ENCODE results near the gene YY1.
A peak's percentile ranks its signal among the peaks of the same experiment; 100 is the strongest.

YY1 gene

DNA sequence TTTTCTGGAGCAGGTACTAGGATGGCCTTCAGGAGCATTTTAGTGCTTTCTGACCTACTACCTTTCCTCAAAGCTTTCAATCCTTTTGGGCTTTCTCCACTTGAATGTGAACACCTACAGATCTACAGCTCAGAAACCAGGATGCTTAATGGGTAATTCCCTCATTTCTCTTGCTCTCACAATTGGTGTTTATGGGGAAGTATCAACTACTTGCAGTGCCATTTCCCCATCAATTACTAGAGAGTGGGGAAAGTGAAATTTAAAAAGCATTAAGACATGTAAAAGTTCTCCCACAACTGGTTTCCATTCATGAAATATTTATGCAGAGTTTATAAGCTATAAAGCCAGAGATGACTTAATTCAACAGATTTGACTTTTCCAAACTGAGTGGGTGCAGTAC, 2.1 kb upstream of the YY1 start:
- no peaks in the 10 kb centered on the region for H3K9me3 ChIP-seq (ENCODE audit: control insufficient read depth, low read depth, low read length)
- peaks cover 5% of the 10 kb centered on the region for H3K4me1 ChIP-seq (ENCODE audit: control insufficient read depth, low read depth, low read length)
- no peaks in the 10 kb centered on the region for H3K27me3 ChIP-seq (ENCODE audit: control insufficient read depth, insufficient read depth, low read length)
- H3K36me3 ChIP-seq (ENCODE audit: control insufficient read depth, low read depth, low read length) = no peaks in the 10 kb centered on the region
- peak overlapping the region; percentile 74 for H3K27ac ChIP-seq (ENCODE audit: low read length)
- H3K4me3 ChIP-seq (ENCODE audit: low read length) = peak overlapping the region; percentile 92
- H3K9ac ChIP-seq (ENCODE audit: low read length) = peak overlapping the region; percentile 94

DNA sequence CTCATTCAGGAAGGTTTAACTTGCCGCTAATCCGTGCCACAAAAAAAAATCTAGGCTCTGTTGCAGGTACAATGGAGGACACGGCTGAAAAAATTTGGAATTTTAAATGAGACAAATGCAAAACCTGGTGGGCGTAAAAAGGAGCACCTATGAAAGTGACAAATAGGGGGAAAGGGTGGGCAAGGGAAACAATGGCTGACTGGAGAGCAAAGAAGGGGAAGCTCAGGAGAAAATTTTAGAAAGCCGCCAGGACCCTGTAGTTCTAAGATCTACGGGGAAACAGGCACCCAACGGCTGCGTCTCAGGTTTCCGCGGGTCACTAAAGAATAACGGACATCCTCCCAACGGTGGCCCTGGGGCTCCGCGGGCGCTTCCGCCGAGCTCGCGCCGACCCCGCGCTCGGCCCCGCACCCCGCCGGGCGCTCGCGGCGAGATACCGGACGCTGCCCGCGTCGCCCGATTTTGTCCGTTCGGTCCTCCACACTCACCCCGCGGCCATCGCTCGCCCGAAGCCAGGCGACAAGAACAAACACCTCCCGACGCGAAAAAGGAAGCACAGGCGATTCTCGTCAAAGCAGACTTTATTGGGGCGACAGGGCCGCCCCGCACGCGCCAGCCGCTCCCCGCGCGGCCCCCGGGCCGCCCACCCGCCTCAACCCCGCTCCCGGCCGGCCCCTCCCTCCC, 1.1 kb upstream of the YY1 start:
- Histone ChIP-seq H3K4me1 (ENCODE audit: control insufficient read depth, low read depth, low read length) (peaks cover 5% of the 10 kb centered on the region), H3K27me3 (ENCODE audit: control insufficient read depth, insufficient read depth, low read length) (no peaks in the 10 kb centered on the region), H3K4me3 (ENCODE audit: low read length) (peak overlapping the region; percentile 92), H3K27ac (ENCODE audit: low read length) (peak overlapping the region; percentile 74), H3K9me3 (ENCODE audit: control insufficient read depth, low read depth, low read length) (no peaks in the 10 kb centered on the region), H3K36me3 (ENCODE audit: control insufficient read depth, low read depth, low read length) (peaks cover 3% of the 10 kb centered on the region), H3K9ac (ENCODE audit: low read length) (peak overlapping the region; percentile 94)

DNA sequence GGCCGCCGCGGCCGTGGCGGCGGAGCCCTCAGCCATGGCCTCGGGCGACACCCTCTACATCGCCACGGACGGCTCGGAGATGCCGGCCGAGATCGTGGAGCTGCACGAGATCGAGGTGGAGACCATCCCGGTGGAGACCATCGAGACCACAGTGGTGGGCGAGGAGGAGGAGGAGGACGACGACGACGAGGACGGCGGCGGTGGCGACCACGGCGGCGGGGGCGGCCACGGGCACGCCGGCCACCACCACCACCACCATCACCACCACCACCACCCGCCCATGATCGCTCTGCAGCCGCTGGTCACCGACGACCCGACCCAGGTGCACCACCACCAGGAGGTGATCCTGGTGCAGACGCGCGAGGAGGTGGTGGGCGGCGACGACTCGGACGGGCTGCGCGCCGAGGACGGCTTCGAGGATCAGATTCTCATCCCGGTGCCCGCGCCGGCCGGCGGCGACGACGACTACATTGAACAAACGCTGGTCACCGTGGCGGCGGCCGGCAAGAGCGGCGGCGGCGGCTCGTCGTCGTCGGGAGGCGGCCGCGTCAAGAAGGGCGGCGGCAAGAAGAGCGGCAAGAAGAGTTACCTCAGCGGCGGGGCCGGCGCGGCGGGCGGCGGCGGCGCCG, 381 bp downstream of the YY1 start:
- no peak overlapping the region for H3K27ac ChIP-seq (ENCODE audit: low read length)
- H3K9ac ChIP-seq (ENCODE audit: low read length) = peak overlapping the region; percentile 77
- H3K4me1 ChIP-seq (ENCODE audit: control insufficient read depth, low read depth, low read length) = peaks cover 5% of the 10 kb centered on the region
- no peaks in the 10 kb centered on the region for H3K27me3 ChIP-seq (ENCODE audit: control insufficient read depth, insufficient read depth, low read length)
- H3K4me3 ChIP-seq (ENCODE audit: low read length) = peak overlapping the region; percentile 75
- no peaks in the 10 kb centered on the region for H3K9me3 ChIP-seq (ENCODE audit: control insufficient read depth, low read depth, low read length)
- H3K36me3 ChIP-seq (ENCODE audit: control insufficient read depth, low read depth, low read length) = peaks cover 5% of the 10 kb centered on the region

DNA sequence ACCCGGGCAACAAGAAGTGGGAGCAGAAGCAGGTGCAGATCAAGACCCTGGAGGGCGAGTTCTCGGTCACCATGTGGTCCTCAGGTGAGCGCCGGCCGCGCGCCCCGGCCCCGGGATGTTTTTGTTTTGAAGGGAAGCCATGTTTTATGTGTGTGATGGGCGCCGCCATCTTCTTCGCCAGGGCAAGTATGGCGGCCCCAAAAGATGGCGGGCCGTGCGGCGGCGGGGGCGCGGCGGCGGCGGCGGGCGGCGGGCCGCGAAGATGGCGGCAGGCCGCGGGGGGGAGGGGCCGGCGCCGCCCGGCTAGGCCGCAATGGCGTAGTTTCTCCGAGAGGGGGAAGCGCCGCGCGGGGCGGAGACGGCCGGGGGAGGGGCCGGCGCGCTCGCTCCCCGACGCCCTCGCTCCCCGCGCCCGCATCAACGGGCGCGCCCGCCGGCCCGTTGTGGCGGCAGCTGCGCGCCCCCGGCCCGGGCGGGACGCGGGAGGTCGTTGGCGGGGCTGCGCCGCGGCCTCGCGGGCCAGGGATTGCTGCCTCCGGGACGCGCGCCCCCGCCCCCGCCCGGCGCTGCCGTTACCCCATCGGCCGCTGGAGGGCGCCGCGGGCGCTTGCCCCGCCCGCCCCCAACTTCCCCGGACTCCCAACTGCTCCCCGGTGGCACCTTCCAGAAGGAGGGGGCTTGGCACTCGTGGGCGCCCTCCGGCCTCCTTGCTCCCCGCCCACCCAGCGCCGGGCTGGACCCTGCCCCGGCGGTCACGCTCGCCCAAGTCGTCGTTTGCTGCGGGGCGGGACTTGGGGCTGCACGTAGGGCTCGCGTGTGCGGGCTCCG, 1.1 kb downstream of the YY1 start:
- Histone ChIP-seq H3K4me1 (ENCODE audit: control insufficient read depth, low read depth, low read length) (peaks cover 5% of the 10 kb centered on the region), H3K9me3 (ENCODE audit: control insufficient read depth, low read depth, low read length) (no peaks in the 10 kb centered on the region), H3K27me3 (ENCODE audit: control insufficient read depth, insufficient read depth, low read length) (no peaks in the 10 kb centered on the region), H3K27ac (ENCODE audit: low read length) (no peak overlapping the region), H3K9ac (ENCODE audit: low read length) (peak overlapping the region; percentile 77), H3K4me3 (ENCODE audit: low read length) (peak overlapping the region; percentile 78), H3K36me3 (ENCODE audit: control insufficient read depth, low read depth, low read length) (peaks cover 5% of the 10 kb centered on the region)

DNA sequence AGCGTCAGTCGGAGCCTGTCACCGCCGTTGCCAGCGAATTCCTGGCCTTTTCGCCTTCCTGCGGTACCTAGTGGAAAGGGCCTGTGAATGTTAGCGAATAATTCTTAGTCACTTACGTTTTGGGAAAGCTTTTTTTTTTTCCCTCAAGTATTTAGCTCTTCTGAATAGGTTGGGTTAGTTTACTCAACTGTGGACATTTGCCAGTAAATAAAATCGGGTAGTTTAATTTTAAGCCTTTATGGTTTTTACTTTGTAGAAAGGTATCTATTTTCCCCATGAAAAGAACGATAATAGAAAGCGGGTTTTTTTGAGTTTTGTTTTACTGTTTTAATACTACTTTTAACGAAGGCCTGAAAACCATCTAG, 1.7 kb downstream of the YY1 start:
- peaks cover 5% of the 10 kb centered on the region for H3K4me1 ChIP-seq (ENCODE audit: control insufficient read depth, low read depth, low read length)
- peak overlapping the region; percentile 52 for H3K9ac ChIP-seq (ENCODE audit: low read length)
- H3K9me3 ChIP-seq (ENCODE audit: control insufficient read depth, low read depth, low read length) = no peaks in the 10 kb centered on the region
- H3K27me3 ChIP-seq (ENCODE audit: control insufficient read depth, insufficient read depth, low read length) = no peaks in the 10 kb centered on the region
- H3K27ac ChIP-seq (ENCODE audit: low read length) = no peak overlapping the region
- peaks cover 5% of the 10 kb centered on the region for H3K36me3 ChIP-seq (ENCODE audit: control insufficient read depth, low read depth, low read length)
- peak overlapping the region; percentile 78 for H3K4me3 ChIP-seq (ENCODE audit: low read length)

DNA sequence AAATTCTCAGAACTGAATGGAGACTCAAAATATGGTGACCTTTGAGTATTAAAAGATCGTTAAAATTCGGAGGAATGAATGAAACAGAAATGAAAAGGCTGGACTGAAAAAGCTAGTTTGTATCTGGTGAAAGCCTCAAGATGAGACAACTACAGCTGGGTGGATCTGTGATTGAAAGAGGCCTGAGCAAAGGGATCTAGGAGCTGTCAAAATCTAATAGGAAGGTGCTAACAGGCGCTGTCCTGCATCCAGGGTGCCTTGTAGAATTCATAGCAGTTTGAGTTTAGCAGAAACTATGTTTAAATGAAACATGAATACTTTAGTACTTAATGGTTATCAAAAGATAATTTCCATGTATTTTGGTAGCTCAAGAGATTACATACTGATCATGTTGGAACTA, 2.3 kb downstream of the YY1 start:
- H3K27me3 ChIP-seq (ENCODE audit: control insufficient read depth, insufficient read depth, low read length) = no peaks in the 10 kb centered on the region
- peak overlapping the region; percentile 78 for H3K4me3 ChIP-seq (ENCODE audit: low read length)
- peaks cover 5% of the 10 kb centered on the region for H3K36me3 ChIP-seq (ENCODE audit: control insufficient read depth, low read depth, low read length)
- H3K9ac ChIP-seq (ENCODE audit: low read length) = no peak overlapping the region
- peaks cover 8% of the 10 kb centered on the region for H3K4me1 ChIP-seq (ENCODE audit: control insufficient read depth, low read depth, low read length)
- H3K9me3 ChIP-seq (ENCODE audit: control insufficient read depth, low read depth, low read length) = no peaks in the 10 kb centered on the region
- no peak overlapping the region for H3K27ac ChIP-seq (ENCODE audit: low read length)

DNA sequence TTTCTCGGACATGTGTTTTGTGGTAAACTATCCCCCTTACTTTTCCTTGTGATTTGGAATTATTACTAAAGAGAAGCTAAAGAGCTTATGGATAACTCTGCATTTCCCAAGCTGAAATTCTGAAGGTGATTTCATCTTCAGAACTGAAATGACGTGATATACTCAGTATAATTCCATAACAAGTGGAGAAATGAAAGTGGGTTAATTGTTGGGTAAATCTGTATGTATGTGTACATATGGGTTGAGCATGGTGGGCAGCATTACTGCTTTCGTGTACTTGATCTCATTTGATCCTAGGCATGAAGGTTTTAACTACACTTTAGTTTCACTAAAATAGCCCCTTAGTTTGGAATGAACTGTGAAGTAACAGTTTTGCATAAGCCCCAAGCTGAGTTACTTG, 4.1 kb downstream of the YY1 start:
- Histone ChIP-seq H3K9ac (ENCODE audit: low read length) (no peak overlapping the region), H3K36me3 (ENCODE audit: control insufficient read depth, low read depth, low read length) (peaks cover 5% of the 10 kb centered on the region), H3K9me3 (ENCODE audit: control insufficient read depth, low read depth, low read length) (no peaks in the 10 kb centered on the region), H3K27ac (ENCODE audit: low read length) (no peak overlapping the region), H3K27me3 (ENCODE audit: control insufficient read depth, insufficient read depth, low read length) (no peaks in the 10 kb centered on the region), H3K4me3 (ENCODE audit: low read length) (no peak overlapping the region), H3K4me1 (ENCODE audit: control insufficient read depth, low read depth, low read length) (peaks cover 8% of the 10 kb centered on the region)

DNA sequence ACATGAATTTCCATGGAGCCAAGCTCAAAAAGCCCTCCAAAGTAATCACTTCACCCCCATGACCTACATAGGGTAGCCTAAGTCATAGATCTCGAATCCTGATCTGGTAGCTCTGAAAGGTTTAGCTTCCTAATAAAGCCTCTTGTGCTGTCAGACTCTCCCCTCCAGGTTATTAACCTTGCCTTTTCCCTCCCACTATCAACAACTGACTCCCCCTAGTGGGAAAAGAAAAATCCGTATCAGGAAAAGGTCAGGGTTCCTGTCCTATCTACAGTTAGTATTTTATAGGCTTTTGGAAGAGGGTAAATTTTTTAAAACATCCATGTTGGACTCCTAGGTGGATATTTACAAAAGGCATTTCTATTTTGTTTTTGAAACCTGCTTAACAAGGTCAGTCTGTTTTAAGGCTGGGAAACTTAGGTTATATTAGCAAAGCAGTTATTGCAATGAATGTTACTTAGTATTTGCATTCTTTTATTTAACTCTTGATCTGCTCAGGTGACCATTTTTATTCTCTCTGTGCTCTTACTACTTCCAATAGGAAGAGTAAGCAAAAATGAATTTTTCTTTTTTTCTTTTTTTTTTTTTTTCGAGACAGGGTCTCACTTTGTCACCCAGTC, 8.0 kb downstream of the YY1 start:
- Histone ChIP-seq H3K9me3 (ENCODE audit: control insufficient read depth, low read depth, low read length) (no peaks in the 10 kb centered on the region), H3K9ac (ENCODE audit: low read length) (no peak overlapping the region), H3K4me1 (ENCODE audit: control insufficient read depth, low read depth, low read length) (peaks cover 8% of the 10 kb centered on the region), H3K27me3 (ENCODE audit: control insufficient read depth, insufficient read depth, low read length) (no peaks in the 10 kb centered on the region), H3K36me3 (ENCODE audit: control insufficient read depth, low read depth, low read length) (peaks cover 5% of the 10 kb centered on the region), H3K27ac (ENCODE audit: low read length) (no peak overlapping the region), H3K4me3 (ENCODE audit: low read length) (no peak overlapping the region)

DNA sequence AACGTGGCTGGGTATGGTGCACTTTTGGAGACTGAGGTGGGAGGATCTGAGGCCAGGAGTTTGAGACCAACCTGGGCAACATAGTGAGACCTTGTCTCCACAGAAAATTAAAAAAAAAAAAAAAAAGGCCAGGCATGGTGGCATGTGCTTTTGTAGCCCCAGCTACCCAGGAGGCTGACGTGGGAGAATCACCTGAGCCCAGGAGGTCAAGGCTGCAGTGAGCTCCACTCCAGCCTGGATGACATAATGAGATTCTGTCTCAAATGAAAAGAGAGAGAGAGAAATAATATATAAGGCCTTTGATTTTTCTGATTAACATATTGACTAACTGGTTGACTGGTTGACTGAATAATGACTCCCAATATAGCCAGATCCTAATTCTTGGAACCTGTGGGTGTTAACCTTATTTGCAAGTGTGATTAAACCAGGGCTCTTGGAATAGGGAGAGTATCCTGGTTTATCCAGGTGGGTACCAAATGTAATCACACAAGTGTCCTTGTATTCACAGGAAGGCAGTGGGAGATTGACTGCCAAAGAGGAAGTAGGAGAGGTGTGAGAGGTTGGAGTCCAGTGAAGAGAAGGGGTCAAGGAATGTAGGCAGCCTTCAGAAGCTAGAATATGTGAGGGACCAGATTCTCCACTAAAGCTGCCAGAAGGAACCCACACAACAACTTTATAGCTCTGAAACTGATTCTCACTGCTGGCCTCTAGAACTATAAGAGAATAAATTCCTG, 12.0 kb downstream of the YY1 start:
- H3K9me3 ChIP-seq (ENCODE audit: control insufficient read depth, low read depth, low read length) = no peaks in the 10 kb centered on the region
- no peaks in the 10 kb centered on the region for H3K36me3 ChIP-seq (ENCODE audit: control insufficient read depth, low read depth, low read length)
- H3K27ac ChIP-seq (ENCODE audit: low read length) = no peak overlapping the region
- peaks cover 8% of the 10 kb centered on the region for H3K4me1 ChIP-seq (ENCODE audit: control insufficient read depth, low read depth, low read length)
- no peak overlapping the region for H3K4me3 ChIP-seq (ENCODE audit: low read length)
- H3K9ac ChIP-seq (ENCODE audit: low read length) = no peak overlapping the region
- H3K27me3 ChIP-seq (ENCODE audit: control insufficient read depth, insufficient read depth, low read length) = no peaks in the 10 kb centered on the region

DNA sequence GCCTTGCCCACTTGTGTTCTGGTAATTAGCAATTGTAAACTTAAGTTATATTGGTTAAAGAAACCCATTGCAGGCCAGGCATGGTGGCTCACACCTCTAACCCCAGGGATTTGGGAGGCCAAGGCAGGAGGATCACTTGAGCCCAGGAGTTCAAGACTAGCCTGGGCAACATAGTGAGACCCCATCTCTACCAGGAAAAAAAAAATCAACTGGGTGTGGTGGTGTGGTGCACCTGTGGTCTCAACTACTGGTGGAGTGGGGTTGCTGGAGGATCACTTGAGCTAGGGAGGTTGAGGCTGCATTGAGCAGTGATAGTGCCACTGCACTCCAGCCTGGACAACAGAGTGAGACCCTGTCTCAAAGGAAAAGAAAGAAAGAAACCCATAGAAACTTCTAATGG, 13.7 kb downstream of the YY1 start:
- Histone ChIP-seq H3K9ac (ENCODE audit: low read length) (no peak overlapping the region), H3K4me3 (ENCODE audit: low read length) (no peak overlapping the region), H3K27me3 (ENCODE audit: control insufficient read depth, insufficient read depth, low read length) (no peaks in the 10 kb centered on the region), H3K4me1 (ENCODE audit: control insufficient read depth, low read depth, low read length) (no peaks in the 10 kb centered on the region), H3K36me3 (ENCODE audit: control insufficient read depth, low read depth, low read length) (no peaks in the 10 kb centered on the region), H3K27ac (ENCODE audit: low read length) (no peak overlapping the region), H3K9me3 (ENCODE audit: control insufficient read depth, low read depth, low read length) (no peaks in the 10 kb centered on the region)

DNA sequence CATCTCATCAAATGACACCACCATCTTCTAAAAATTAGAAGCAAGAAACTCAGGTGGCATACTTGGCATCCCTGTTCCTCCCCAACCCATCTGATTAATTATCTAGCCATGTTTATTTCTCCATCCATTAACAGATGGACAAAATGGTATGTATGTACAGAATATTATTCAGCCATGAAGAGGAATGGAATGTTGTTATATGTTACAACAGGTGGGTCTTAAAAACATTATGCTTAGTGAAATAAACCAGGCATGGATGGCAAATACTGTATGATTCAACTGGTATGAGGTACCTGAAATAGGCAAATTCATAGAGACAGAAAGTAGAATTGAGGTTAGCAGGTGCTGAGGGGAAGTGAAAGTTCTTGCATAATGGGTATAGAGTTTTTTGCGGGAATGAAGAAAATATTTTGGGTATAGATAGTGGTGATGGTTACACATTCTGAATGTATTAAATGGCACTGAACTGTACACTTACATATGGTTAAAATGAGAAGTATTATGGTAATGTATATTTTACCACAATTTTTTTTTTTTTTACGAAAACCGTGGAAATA, 17.5 kb downstream of the YY1 start:
- no peaks in the 10 kb centered on the region for H3K36me3 ChIP-seq (ENCODE audit: control insufficient read depth, low read depth, low read length)
- H3K9ac ChIP-seq (ENCODE audit: low read length) = no peak overlapping the region
- H3K9me3 ChIP-seq (ENCODE audit: control insufficient read depth, low read depth, low read length) = no peaks in the 10 kb centered on the region
- no peak overlapping the region for H3K27ac ChIP-seq (ENCODE audit: low read length)
- no peaks in the 10 kb centered on the region for H3K27me3 ChIP-seq (ENCODE audit: control insufficient read depth, insufficient read depth, low read length)
- no peak overlapping the region for H3K4me3 ChIP-seq (ENCODE audit: low read length)
- H3K4me1 ChIP-seq (ENCODE audit: control insufficient read depth, low read depth, low read length) = no peaks in the 10 kb centered on the region
